HCT116 (cell line): ENCODE data around the gene AFTPH. TPM values are rescaled to one million over a fixed set of nuclear protein-coding genes. Genes with fewer than 3 reads are reported as not detected.

ENCODE experiments used
- ATAC-seq: fragments of 200-7000 bp; cut with Tn5 transposase; 2 replicates; pipeline ENCODE4 v1.9.1; 2020; ENCODE audit warnings: mild to moderate bottlenecking, moderate library complexity
- BruUV-seq: library from RNA; stranded (reverse); fragments of 400-500 nt; replicated peaks from 2 replicates; lab custom pipeline; 2021; lab: Mats Ljungman, UMichigan
- CTCF ChIA-PET: fragments of 300-600 bp; sonication (Branson Sonifier 250); formaldehyde crosslinking; loops from one replicate; lab custom pipeline; 2021; ENCODE audit warnings: antibody characterized with exemption; lab: Charles Lee
- POLR2A ChIA-PET: fragments of 300-600, 350-600 bp; sonication (Branson Sonifier 250); formaldehyde crosslinking; loops from one replicate; lab custom pipeline; 2021; ENCODE audit warnings: antibody characterized with exemption; lab: Charles Lee
- RAD21 ChIA-PET, 2 experiments: fragments of 300-600 bp; sonication (Branson Sonifier 250); formaldehyde crosslinking; loops; one replicate each; lab custom pipeline; 2023; ENCODE audit warnings: low total read pairs in 2 of 2; ENCODE audit not compliant: uncharacterized antibody in 2 of 2, unreplicated experiment in 2 of 2, low non-redundant PET in 1 of 2; lab: Charles Lee
- DNase-seq: peaks from one replicate; pipeline ENCODE4 v3.0.0-alpha.2; 2010; ENCODE audit warnings: low read depth, low spot score
- H2AFZ ChIP-seq: fragments of 200-600 bp; shearing (Covaris generic), sonication (generic); 2 replicates; pipeline ENCODE4 v1.6.1; 2017; ENCODE audit warnings: low read depth, mixed run types, mixed read lengths, antibody characterized with exemption, low read length; ENCODE audit not compliant: poor library complexity, severe bottlenecking
- H3K27ac ChIP-seq: 2 replicates; pipeline ENCODE4 v1.5.1; 2012; ENCODE audit warnings: low read depth, low read length
- H3K27me3 ChIP-seq: fragments of 200-600 bp; sonication (generic); 2 replicates; pipeline ENCODE4 v1.6.1; 2016; ENCODE audit warnings: mixed run types, low read length, mixed read lengths; ENCODE audit not compliant: insufficient read depth
- H3K36me3 ChIP-seq, 2 experiments: fragments of 200-500 bp in 1 of 2; fragments of 200-600 bp in 1 of 2; sonication (Bioruptor generic) in 1 of 2; sonication (generic) in 1 of 2; 2 replicates each; pipeline versions ENCODE4 v1.5.1 to v1.6.1; 2014 to 2016; ENCODE audit warnings: low read length in 2 of 2, inconsistent platforms in 1 of 2, mixed read lengths in 1 of 2, mixed run types in 1 of 2; ENCODE audit not compliant: insufficient read depth in 2 of 2, control insufficient read depth in 1 of 2
- H3K4me1 ChIP-seq, 2 experiments: fragments of 200-600 bp in 1 of 2; sonication (generic) in 1 of 2; 2 replicates each; pipeline versions ENCODE4 v1.5.1 to v1.6.1; 2012 to 2017; ENCODE audit warnings: low read length in 2 of 2, inconsistent platforms in 1 of 2, mild to moderate bottlenecking in 1 of 2, mixed read lengths in 1 of 2, mixed run types in 1 of 2, moderate library complexity in 1 of 2; ENCODE audit not compliant: insufficient read depth in 2 of 2, control insufficient read depth in 1 of 2
- H3K4me2 ChIP-seq: fragments of 200-600 bp; sonication (generic); 2 replicates; pipeline ENCODE4 v1.6.1; 2017; ENCODE audit warnings: mixed run types, low read length, mixed read lengths
- H3K4me3 ChIP-seq, 2 experiments: fragments of 200-600 bp in 1 of 2; sonication (generic) in 1 of 2; replicated peaks in 1 of 2; 2 replicates each; pipeline ENCODE4 v1.5.1; 2011 to 2016; ENCODE audit warnings: low read length in 2 of 2, control low read depth in 1 of 2, low read depth in 1 of 2, mild to moderate bottlenecking in 1 of 2, mixed read lengths in 1 of 2, mixed run types in 1 of 2
- H3K79me2 ChIP-seq: fragments of 200-600 bp; sonication (generic); 2 replicates; pipeline ENCODE4 v1.6.1; 2017; ENCODE audit warnings: mild to moderate bottlenecking, mixed run types, low read length, moderate library complexity, mixed read lengths; ENCODE audit not compliant: insufficient read depth
- H3K9ac ChIP-seq: fragments of 200-600 bp; sonication (generic); 2 replicates; pipeline ENCODE4 v1.6.1; 2016; ENCODE audit warnings: low read length, mixed read lengths
- H3K9me2 ChIP-seq: fragments of 200-600 bp; sonication (generic), shearing (Covaris generic); 2 replicates; pipeline ENCODE4 v1.6.1; 2017; ENCODE audit warnings: mixed run types, mild to moderate bottlenecking, moderate library complexity; ENCODE audit not compliant: insufficient read depth
- H3K9me3 ChIP-seq, 2 experiments: fragments of 200-500 bp in 1 of 2; fragments of 200-600 bp in 1 of 2; sonication (Bioruptor generic) in 1 of 2; sonication (generic) in 1 of 2; 2 replicates each; pipeline ENCODE4 v1.6.1; 2014 to 2017; ENCODE audit warnings: low read length in 2 of 2, mixed read lengths in 2 of 2, inconsistent platforms in 1 of 2, low read depth in 1 of 2, mild to moderate bottlenecking in 1 of 2, mixed run types in 1 of 2, moderate library complexity in 1 of 2; ENCODE audit not compliant: control insufficient read depth in 1 of 2, insufficient read depth in 1 of 2
- H4K20me1 ChIP-seq: fragments of 200-600 bp; sonication (generic), shearing (Covaris generic); 2 replicates; pipeline ENCODE4 v1.6.1; 2017; ENCODE audit warnings: mixed run types, mild to moderate bottlenecking, moderate library complexity; ENCODE audit not compliant: insufficient read depth
- ATF3 ChIP-seq: IDR thresholded peaks from 2 replicates; pipeline ENCODE4 v1.6.1; 2012
- CBX3 ChIP-seq: IDR thresholded peaks from 2 replicates; pipeline ENCODE4 v1.6.1; 2012; ENCODE audit warnings: low read depth
- EGR1 ChIP-seq: IDR thresholded peaks from 2 replicates; pipeline ENCODE4 v1.6.1; 2012; ENCODE audit warnings: low read depth
- ELF1 ChIP-seq: IDR thresholded peaks from 2 replicates; pipeline ENCODE4 v1.6.1; 2012; ENCODE audit warnings: low read depth, borderline replicate concordance
- EZH2phosphoT487 ChIP-seq: fragments of 200-600 bp; IDR thresholded peaks from 2 replicates; pipeline ENCODE4 v1.6.1; 2018; ENCODE audit warnings: antibody characterized with exemption, borderline replicate concordance
- JUND ChIP-seq: IDR thresholded peaks from 2 replicates; pipeline ENCODE4 v1.6.1; 2012
- MAX ChIP-seq: IDR thresholded peaks from 2 replicates; pipeline ENCODE4 v1.6.1; 2012
- POLR2A ChIP-seq: IDR thresholded peaks from 2 replicates; pipeline ENCODE4 v1.7.0; 2011; ENCODE audit warnings: borderline replicate concordance; ENCODE audit not compliant: insufficient read depth, insufficient read length; ENCODE audit errors: extremely low read depth
- SP1 ChIP-seq: IDR thresholded peaks from 2 replicates; pipeline ENCODE4 v1.6.1; 2012; ENCODE audit warnings: low read depth
- SRF ChIP-seq: IDR thresholded peaks from 2 replicates; pipeline ENCODE4 v1.6.1; 2012; ENCODE audit warnings: low read depth
- TCF7L2 ChIP-seq: IDR thresholded peaks from 2 replicates; pipeline ENCODE4 v1.7.0; 2011; ENCODE audit warnings: borderline replicate concordance, inconsistent platforms; ENCODE audit not compliant: insufficient read depth, insufficient read length; ENCODE audit errors: extremely low read depth
- YY1 ChIP-seq: IDR thresholded peaks from 2 replicates; pipeline ENCODE4 v1.6.1; 2011; ENCODE audit warnings: low read length, low read depth, moderate library complexity, mild to moderate bottlenecking; ENCODE audit not compliant: insufficient replicate concordance; ENCODE audit errors: extremely low read depth
- ZFX ChIP-seq: fragments of 450-650 bp; IDR thresholded peaks from 2 replicates; pipeline ENCODE4 v1.6.1; 2017
- intact Hi-C: fragments of 100-400 bp; cut with micrococcal nuclease; formaldehyde crosslinking; loops from 2 replicates; pipeline ENCODE4 v1.10.0; 2022
- total RNA-seq: library from RNA; stranded (reverse); gene quantifications from one replicate; pipeline ENCODE4 v1.2.1, GENCODE V29; 2021; ENCODE audit not compliant: unreplicated experiment

Gene AFTPH
- total RNA-seq, 1 experiment from 2014 or later = 23.6 TPM

- no peaks in the 10 kb centered on the region for H3K79me2 ChIP-seq
- TF ChIP-seq ELF1 = no peak
- no peak for TF ChIP-seq EGR1
- TF ChIP-seq EZH2phosphoT487 = no peak
- TF ChIP-seq JUND = no peak
- no peak for TF ChIP-seq TCF7L2
- no peak for TF ChIP-seq YY1
- no peak for TF ChIP-seq MAX
- no peaks in the 10 kb centered on the region for H4K20me1 ChIP-seq
- no peaks in the 10 kb centered on the region; a peak in 1 of 4 replicates for H3K9me3 ChIP-seq
- DNase-seq (no peak), ATAC-seq (no peak)
- ChIA-PET POLR2A (no interaction called here), CTCF (no interaction called here), RAD21 (no interaction called here)
- no peak overlapping the region for H2AFZ ChIP-seq
- no peak overlapping the region for H3K4me3 ChIP-seq
- H3K4me2 ChIP-seq = no peak overlapping the region
- no peaks in the 10 kb centered on the region for H3K9me2 ChIP-seq
- intact Hi-C loops = no loop called here
- no peak overlapping the region for H3K9ac ChIP-seq
- peaks cover 0 to 5% of the 10 kb centered on the region in 2 experiments; a peak in 1 of 4 replicates for H3K4me1 ChIP-seq
- no peak overlapping the region for H3K27ac ChIP-seq
- no TSS peak for BruUV-seq
- H3K36me3 ChIP-seq = no peaks in the 10 kb centered on the region
- no peaks in the 10 kb centered on the region for H3K27me3 ChIP-seq
Measured at GRCh38 chr2:64608867-64609226, 84.7 kb downstream of the AFTPH start.

- H3K9me2 ChIP-seq = no peaks in the 10 kb centered on the region
- no peaks in the 10 kb centered on the region; a peak in 1 of 4 replicates for H3K9me3 ChIP-seq
- no peaks in the 10 kb centered on the region for H4K20me1 ChIP-seq
- H3K27me3 ChIP-seq = no peaks in the 10 kb centered on the region
- H3K9ac ChIP-seq = no peak overlapping the region
- H3K27ac ChIP-seq = no peak overlapping the region
- no peaks in the 10 kb centered on the region for H3K79me2 ChIP-seq
- no peak overlapping the region for H3K4me3 ChIP-seq
- no peak for DNase-seq
- POLR2A ChIA-PET = no interaction called here
- TF ChIP-seq EZH2phosphoT487 (no peak), JUND (no peak), ELF1 (no peak), CBX3 (no peak), SRF (no peak), POLR2A (no peak), MAX (no peak), SP1 (no peak), ATF3 (no peak), ZFX (no peak)
- TF ChIP-seq, all 23 proteins: peak for 0
- Histone ChIP-seq H3K4me1 (peaks cover 0 to 5% of the 10 kb centered on the region in 2 experiments; a peak in 1 of 4 replicates), H3K36me3 (no peaks in the 10 kb centered on the region), H3K4me2 (no peak overlapping the region), H2AFZ (no peak overlapping the region)
- intact Hi-C loops = no loop called here
- ATAC-seq = no peak
- no TSS peak for BruUV-seq
- CTCF ChIA-PET = no interaction called here
- RAD21 ChIA-PET = no interaction called here
Measured at GRCh38 chr2:64609227-64609941, 85.3 kb downstream of the AFTPH start.
